AG04449 (cell line): ENCODE measurements around the gene ALG9.

Source experiments
- CTCF ChIA-PET: fragments of 350-600 bp; formaldehyde crosslinking; extraction: SDS; loops from one replicate; lab custom pipeline; 2021; ENCODE audit warnings: antibody characterized with exemption; lab: Yijun Ruan, JAX
- POLR2A ChIA-PET: fragments of 400-600, 350-600 bp; formaldehyde crosslinking; extraction: SDS; loops from one replicate; lab custom pipeline; 2020; ENCODE audit warnings: antibody characterized with exemption, inconsistent platforms; lab: Yijun Ruan, JAX
- DNase-seq: peaks from one replicate; pipeline ENCODE4 v3.0.0-alpha.2; 2010; ENCODE audit warnings: low read depth, low spot score
- H3K4me3 ChIP-seq: 2 replicates; pipeline ENCODE4 v1.5.1; 2011; ENCODE audit warnings: low read depth, mild to moderate bottlenecking, control low read depth, low read length
- CTCF ChIP-seq: IDR thresholded peaks from one replicate; pipeline ENCODE4 v1.5.1; 2011; ENCODE audit warnings: mild to moderate bottlenecking, moderate library complexity, low read length, control low read depth, inconsistent platforms; ENCODE audit not compliant: insufficient read depth; ENCODE audit errors: missing control alignments

Gene ALG9

GRCh38 chr11:111916768-111917167 is 45.4 kb upstream of the ALG9 start:
- no peak for TF ChIP-seq CTCF
- DNase-seq = no peak
- POLR2A ChIA-PET = no interaction called here
- no peak overlapping the region for H3K4me3 ChIP-seq
- CTCF ChIA-PET = interaction anchor here (0.9 kb wide), 1 partner anchor 312 kb away, joined by 3 read pairs; no protein-coding TSS in a partner anchor

- POLR2A ChIA-PET = interaction anchor here (1.0 to 2.3 kb wide), 4 partner anchors 13 to 43 kb away, joined by 3 to 7 read pairs (median 4); partner anchors contain the start of genes ALG9 and DIXDC1
- DNase-seq = peak; percentile 69
- CTCF ChIA-PET = interaction anchor here (0.7 to 2.1 kb wide), 7 partner anchors 10 to 71 kb away, joined by 3 to 11 read pairs (median 4); partner anchors contain the start of gene DIXDC1
- TF ChIP-seq CTCF = no peak
- peak overlapping the region; percentile 50 for H3K4me3 ChIP-seq
Measured at GRCh38 chr11:111913997-111914396, 42.6 kb upstream of the ALG9 start.

DNA sequence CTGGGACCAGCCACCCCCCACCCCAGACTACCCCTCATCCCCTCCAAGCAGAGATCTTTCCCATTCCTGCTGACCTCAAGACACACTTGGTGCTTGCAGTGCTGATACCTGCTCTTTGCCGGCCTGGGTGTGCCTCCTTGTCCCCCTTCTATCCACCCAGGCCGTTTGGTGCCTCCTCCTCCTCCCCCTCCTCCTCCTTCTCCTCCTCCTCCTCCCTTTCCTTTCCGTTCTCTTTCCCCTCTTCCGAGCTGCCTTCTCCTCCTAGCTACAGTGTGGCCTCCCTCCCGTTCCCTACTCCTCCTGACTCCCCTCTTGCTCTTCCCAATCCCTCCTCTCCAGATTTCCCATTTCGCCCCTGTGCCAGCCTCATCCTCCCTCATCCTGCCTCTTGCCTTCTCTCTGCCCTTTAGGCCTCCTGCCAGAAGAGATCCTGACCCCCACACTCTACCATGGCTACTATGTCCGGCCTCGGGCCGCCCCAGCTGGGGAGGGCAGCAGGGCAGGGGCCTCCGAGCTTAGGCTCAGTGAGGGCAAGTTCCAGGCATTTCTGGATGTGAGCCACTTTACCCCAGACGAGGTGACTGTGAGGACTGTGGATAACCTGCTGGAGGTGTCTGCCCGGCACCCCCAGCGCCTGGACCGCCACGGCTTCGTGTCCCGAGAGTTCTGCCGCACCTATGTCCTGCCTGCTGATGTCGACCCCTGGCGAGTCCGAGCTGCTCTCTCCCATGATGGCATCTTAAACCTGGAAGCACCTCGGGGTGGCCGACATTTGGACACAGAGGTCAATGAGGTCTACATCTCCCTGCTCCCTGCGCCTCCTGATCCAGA is 41.9 kb upstream of the ALG9 start:
- POLR2A ChIA-PET = interaction anchor here (1.0 to 2.3 kb wide), 4 partner anchors 14 to 42 kb away, joined by 3 to 7 read pairs (median 4); partner anchors contain the start of genes ALG9 and DIXDC1
- no peak for TF ChIP-seq CTCF
- H3K4me3 ChIP-seq = peak overlapping the region; percentile 50
- DNase-seq = no peak
- CTCF ChIA-PET = interaction anchor here (0.8 to 3.0 kb wide), 7 partner anchors 11 to 71 kb away, joined by 3 to 13 read pairs (median 5); partner anchors contain the start of gene DIXDC1

DNA sequence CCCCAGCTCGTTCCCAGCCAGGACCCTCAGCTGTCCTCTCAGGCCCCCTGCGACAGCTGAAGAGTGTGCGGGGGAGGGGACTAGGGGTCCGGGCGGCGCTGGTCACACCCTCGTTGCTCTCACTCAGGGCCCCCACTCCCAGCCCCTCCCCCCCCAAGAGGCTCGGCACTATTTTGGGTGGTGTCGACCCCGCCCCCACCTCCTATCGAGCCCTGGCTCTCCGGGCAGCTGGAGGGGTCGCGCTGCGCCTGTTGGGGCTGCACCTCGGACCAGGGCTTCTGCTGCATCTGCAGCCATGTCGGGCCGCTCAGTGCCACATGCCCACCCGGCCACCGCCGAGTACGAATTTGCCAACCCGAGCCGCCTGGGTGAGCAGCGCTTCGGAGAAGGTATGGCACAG is 41.2 kb upstream of the ALG9 start, which contains the start of gene HSPB2:
Gene HSPB2, plus strand, starts transcription at position 200 of the 400 bp plus-strand sequence. Its CDS starts 96 bp downstream, at position 296.
- no peak for DNase-seq
- no peak for TF ChIP-seq CTCF
- CTCF ChIA-PET = interaction anchor here (3.0 kb wide), 1 partner anchor 19 kb away, joined by 13 read pairs; no protein-coding TSS in a partner anchor
- POLR2A ChIA-PET = interaction anchor here (1.3 kb wide), 1 partner anchor 42 kb away, joined by 3 read pairs; no protein-coding TSS in a partner anchor
- H3K4me3 ChIP-seq = peak within 1 kb of the TSS; percentile 50

GRCh38 chr11:111911563-111912401 is 40.4 kb upstream of the ALG9 start, which contains the start of gene CRYAB:
TSS of gene CRYAB (minus strand) at chr11:111911770. CDS start at chr11:111911724, 46 bp downstream.
- CTCF ChIA-PET = interaction anchor here (0.9 to 3.0 kb wide), 4 partner anchors 20 to 34 kb away, joined by 3 to 13 read pairs (median 4); no protein-coding TSS in a partner anchor
- peak within 1 kb of the TSS; percentile 50 for H3K4me3 ChIP-seq
- peak; percentile 95 for DNase-seq

More at GRCh38 chr11:111911563-111912401, 40.4 kb upstream of the ALG9 start, which contains the start of gene CRYAB:
- POLR2A ChIA-PET = interaction anchor here (0.8 to 1.8 kb wide), 3 partner anchors 12 to 41 kb away, joined by 3 to 10 read pairs (median 5); no protein-coding TSS in a partner anchor
- TF ChIP-seq CTCF = no peak
